ENCODE results near the gene SLC28A2. TPM values are rescaled to one million over a fixed set of nuclear protein-coding genes. Genes with fewer than 3 reads are reported as not detected.

The SLC28A2 gene
- total RNA-seq, 2 donors from 2014 or later: not detected

- Histone ChIP-seq H3K4me1 (ENCODE audit: control insufficient read depth in 1 of 2, low read depth in 2 of 2) (no peaks in the 10 kb centered on the region), H3K4me3 (no peak overlapping the region), H3K27me3 (replicated peaks; ENCODE audit: insufficient read depth) (no peaks in the 10 kb centered on the region), H3K27ac (no peak overlapping the region), H3K36me3 (no peaks in the 10 kb centered on the region), H3K9me3 (no peaks in the 10 kb centered on the region)
- no peak for ATAC-seq (ENCODE audit: insufficient number of reproducible peaks, low FRiP score, low read depth)
- TF ChIP-seq, protein P1, sequence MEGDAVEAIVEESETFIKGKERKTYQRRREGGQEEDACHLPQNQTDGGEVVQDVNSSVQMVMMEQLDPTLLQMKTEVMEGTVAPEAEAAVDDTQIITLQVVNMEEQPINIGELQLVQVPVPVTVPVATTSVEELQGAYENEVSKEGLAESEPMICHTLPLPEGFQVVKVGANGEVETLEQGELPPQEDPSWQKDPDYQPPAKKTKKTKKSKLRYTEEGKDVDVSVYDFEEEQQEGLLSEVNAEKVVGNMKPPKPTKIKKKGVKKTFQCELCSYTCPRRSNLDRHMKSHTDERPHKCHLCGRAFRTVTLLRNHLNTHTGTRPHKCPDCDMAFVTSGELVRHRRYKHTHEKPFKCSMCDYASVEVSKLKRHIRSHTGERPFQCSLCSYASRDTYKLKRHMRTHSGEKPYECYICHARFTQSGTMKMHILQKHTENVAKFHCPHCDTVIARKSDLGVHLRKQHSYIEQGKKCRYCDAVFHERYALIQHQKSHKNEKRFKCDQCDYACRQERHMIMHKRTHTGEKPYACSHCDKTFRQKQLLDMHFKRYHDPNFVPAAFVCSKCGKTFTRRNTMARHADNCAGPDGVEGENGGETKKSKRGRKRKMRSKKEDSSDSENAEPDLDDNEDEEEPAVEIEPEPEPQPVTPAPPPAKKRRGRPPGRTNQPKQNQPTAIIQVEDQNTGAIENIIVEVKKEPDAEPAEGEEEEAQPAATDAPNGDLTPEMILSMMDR (IDR thresholded peaks at IDR 0.05): no peak
- DNase-seq (ENCODE audit: low spot score): no peak
Observed at GRCh38 chr15:45221967-45222366, 30.1 kb upstream of the SLC28A2 start.

GRCh38 chr15:45224621-45225217, 27.3 kb upstream of the SLC28A2 start:
- ATAC-seq (ENCODE audit: insufficient number of reproducible peaks, low FRiP score, low read depth) (no peak), DNase-seq (ENCODE audit: low spot score) (no peak)
- no peaks in the 10 kb centered on the region for H3K4me1 ChIP-seq (ENCODE audit: control insufficient read depth in 1 of 2, low read depth in 2 of 2)
- no peak overlapping the region for H3K27ac ChIP-seq
- H3K4me3 ChIP-seq: no peak overlapping the region
- H3K27me3 ChIP-seq (replicated peaks; ENCODE audit: insufficient read depth): no peaks in the 10 kb centered on the region
- no peaks in the 10 kb centered on the region for H3K36me3 ChIP-seq
- H3K9me3 ChIP-seq: no peaks in the 10 kb centered on the region
- TF ChIP-seq, protein P1 (IDR thresholded peaks at IDR 0.05): no peak

DNA sequence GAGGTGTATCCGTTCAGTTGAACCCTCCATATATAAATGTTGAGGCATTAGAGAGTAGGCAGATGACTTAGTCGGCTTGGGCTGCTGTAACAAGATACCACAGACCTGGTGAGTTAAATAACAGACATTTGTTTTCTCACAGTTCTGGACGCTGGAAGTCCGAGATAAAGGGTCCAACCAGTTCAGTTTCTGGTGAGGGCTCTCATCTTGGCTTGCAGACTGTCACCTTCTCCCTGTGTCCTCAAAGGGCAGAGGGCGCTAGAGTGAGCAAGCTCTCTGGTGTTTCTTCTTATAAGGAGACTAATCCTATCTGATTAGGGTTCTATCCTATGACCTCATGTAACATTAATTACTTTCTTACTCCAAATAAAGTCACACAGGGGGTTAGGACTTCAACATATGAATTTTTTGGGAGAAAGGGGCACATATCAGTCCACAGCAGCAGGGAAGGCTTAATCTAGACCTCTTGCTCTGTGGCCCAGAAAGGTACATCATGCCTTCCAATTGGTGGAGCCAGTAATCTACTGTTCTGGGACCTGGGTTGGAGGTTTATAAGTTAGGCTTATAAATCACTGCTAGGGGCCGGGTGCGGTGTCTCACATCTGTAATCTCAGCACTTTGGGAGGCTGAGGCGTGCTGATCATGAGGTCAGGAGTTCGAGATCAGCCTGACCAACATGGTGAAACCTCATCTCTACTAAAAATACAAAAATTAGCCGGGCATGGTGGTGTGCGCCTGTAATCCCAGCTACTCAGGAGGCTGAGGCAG, 26.3 kb upstream of the SLC28A2 start:
- DNase-seq (ENCODE audit: low spot score): no peak
- TF ChIP-seq, protein P1 (IDR thresholded peaks at IDR 0.05): no peak
- ATAC-seq (ENCODE audit: insufficient number of reproducible peaks, low FRiP score, low read depth): no peak
- H3K9me3 ChIP-seq: no peaks in the 10 kb centered on the region
- H3K4me3 ChIP-seq: no peak overlapping the region
- H3K27ac ChIP-seq: no peak overlapping the region
- H3K27me3 ChIP-seq (replicated peaks; ENCODE audit: insufficient read depth): no peaks in the 10 kb centered on the region
- H3K4me1 ChIP-seq (ENCODE audit: control insufficient read depth in 1 of 2, low read depth in 2 of 2): no peaks in the 10 kb centered on the region
- H3K36me3 ChIP-seq: no peaks in the 10 kb centered on the region

DNA sequence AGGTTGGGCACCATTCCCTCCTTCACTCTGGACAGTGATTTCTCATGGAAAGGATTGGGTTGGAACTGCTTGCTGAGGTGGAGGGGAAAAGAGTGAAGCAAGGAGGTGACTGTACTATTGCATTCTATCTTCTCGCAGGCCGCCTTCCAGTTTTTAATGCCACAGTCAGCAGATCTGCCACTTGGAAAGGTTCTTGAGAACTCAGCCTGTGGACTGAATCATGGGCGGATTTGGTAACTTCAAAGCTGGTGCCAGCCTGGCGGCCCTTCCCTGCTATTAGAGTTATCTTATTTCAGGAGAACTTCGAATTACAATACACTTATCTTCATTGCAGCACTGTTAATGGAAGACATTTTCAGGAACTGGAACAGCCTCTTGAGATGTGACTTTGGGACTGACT, 23.1 kb upstream of the SLC28A2 start:
- H3K27ac ChIP-seq: no peak overlapping the region
- no peak overlapping the region for H3K4me3 ChIP-seq
- no peaks in the 10 kb centered on the region for H3K27me3 ChIP-seq (replicated peaks; ENCODE audit: insufficient read depth)
- no peaks in the 10 kb centered on the region for H3K36me3 ChIP-seq
- DNase-seq (ENCODE audit: low spot score) (no peak), ATAC-seq (ENCODE audit: insufficient number of reproducible peaks, low FRiP score, low read depth) (no peak)
- TF ChIP-seq, protein P1 (IDR thresholded peaks at IDR 0.05): no peak
- no peaks in the 10 kb centered on the region for H3K4me1 ChIP-seq (ENCODE audit: control insufficient read depth in 1 of 2, low read depth in 2 of 2)
- H3K9me3 ChIP-seq: no peaks in the 10 kb centered on the region

DNA sequence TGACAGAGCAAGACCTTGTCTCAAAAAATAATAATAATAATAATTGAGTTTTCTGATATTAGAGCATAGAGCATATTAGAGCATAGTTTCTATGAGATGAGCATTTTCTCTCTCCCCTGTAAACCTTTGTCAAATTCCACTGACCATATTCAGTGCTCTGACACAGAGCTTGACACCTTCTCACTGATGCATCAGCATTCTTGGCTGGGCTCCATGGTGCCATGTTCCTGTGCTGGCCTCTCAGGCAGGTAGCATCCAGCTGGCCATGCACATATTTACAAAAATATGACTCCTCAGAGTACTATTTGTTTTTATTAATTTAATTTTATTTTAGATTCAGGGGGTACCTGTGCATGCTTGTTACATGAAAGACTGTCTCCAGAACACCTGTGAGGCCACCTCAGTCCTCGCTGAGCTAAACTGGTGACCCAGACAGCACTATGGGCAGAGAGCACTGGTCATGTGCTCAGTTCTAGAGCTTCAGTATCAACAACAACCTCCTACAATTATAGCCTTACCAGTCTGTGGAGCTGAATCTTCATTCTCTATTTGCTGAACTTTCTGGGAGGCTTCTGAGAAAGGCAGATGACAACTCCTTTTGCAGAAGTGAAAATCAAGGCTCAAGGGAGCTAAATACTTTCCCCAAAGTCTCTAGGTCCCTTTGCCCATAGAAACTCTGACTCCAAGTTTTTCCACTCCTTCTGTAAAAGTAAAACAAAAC, 21.6 kb upstream of the SLC28A2 start:
- DNase-seq (ENCODE audit: low spot score) (no peak), ATAC-seq (ENCODE audit: insufficient number of reproducible peaks, low FRiP score, low read depth) (no peak)
- Histone ChIP-seq H3K9me3 (no peaks in the 10 kb centered on the region), H3K36me3 (no peaks in the 10 kb centered on the region), H3K27ac (no peak overlapping the region), H3K4me3 (no peak overlapping the region), H3K4me1 (ENCODE audit: control insufficient read depth in 1 of 2, low read depth in 2 of 2) (no peaks in the 10 kb centered on the region), H3K27me3 (replicated peaks; ENCODE audit: insufficient read depth) (no peaks in the 10 kb centered on the region)
- TF ChIP-seq, protein P1 (IDR thresholded peaks at IDR 0.05): no peak
